SU-DHL-6 (cell line): ENCODE data around the gene SUMO1.

ENCODE experiments used
- H2AFZ ChIP-seq: fragments of 200-600 bp; sonication (generic); 2 replicates; pipeline ENCODE4 v1.6.1; 2014; ENCODE audit warnings: low read depth, mild to moderate bottlenecking, moderate library complexity, mixed read lengths, antibody characterized with exemption, low read length; ENCODE audit not compliant: severe bottlenecking
- H3F3A ChIP-seq: fragments of 200-600 bp; shearing (Covaris generic); 2 replicates; pipeline ENCODE4 v1.6.0; 2016; ENCODE audit warnings: antibody characterized with exemption, mild to moderate bottlenecking; ENCODE audit not compliant: insufficient read depth
- H3K27ac ChIP-seq: fragments of 200-600 bp; sonication (generic); 2 replicates; pipeline ENCODE4 v1.5.1; 2016; ENCODE audit warnings: low read depth, mild to moderate bottlenecking, low read length, moderate library complexity, mixed read lengths
- H3K27me3 ChIP-seq: fragments of 200-600 bp; sonication (generic), shearing (Covaris generic); 2 replicates; pipeline ENCODE4 v1.6.0; 2014; ENCODE audit warnings: mild to moderate bottlenecking, low read length
- H3K36me3 ChIP-seq: fragments of 200-600 bp; sonication (generic); 2 replicates; pipeline ENCODE4 v1.6.1; 2014; ENCODE audit warnings: mild to moderate bottlenecking, low read length, mixed read lengths
- H3K4me2 ChIP-seq: fragments of 300-600, 200-600 bp; shearing (Covaris generic), sonication (generic); 2 replicates; pipeline ENCODE4 v1.6.0; 2014; ENCODE audit warnings: low read length, low read depth, mild to moderate bottlenecking; ENCODE audit not compliant: poor library complexity, severe bottlenecking
- H3K4me3 ChIP-seq: fragments of 200-600 bp; sonication (generic); 2 replicates; pipeline ENCODE4 v1.5.1; 2014; ENCODE audit warnings: antibody characterized with exemption, low read length, mild to moderate bottlenecking, mixed read lengths; ENCODE audit not compliant: insufficient read depth, poor library complexity, severe bottlenecking
- H3K79me2 ChIP-seq: fragments of 200-600 bp; sonication (generic); 2 replicates; pipeline ENCODE4 v1.6.1; 2014; ENCODE audit warnings: mild to moderate bottlenecking, low read length, moderate library complexity; ENCODE audit not compliant: insufficient read depth
- H3K9ac ChIP-seq: fragments of 200-600 bp; sonication (generic); 2 replicates; pipeline ENCODE4 v1.7.0; 2014; ENCODE audit warnings: mild to moderate bottlenecking, low read length
- H3K9me2 ChIP-seq: fragments of 200-600 bp; sonication (generic); replicated peaks from 2 replicates; pipeline ENCODE4 v1.6.1; 2014; ENCODE audit warnings: low read length; ENCODE audit not compliant: insufficient read depth
- H3K9me3 ChIP-seq: fragments of 200-600 bp; sonication (generic); 2 replicates; pipeline ENCODE4 v1.6.1; 2014; ENCODE audit warnings: low read length, mixed read lengths; ENCODE audit not compliant: insufficient read depth
- H4K20me1 ChIP-seq: fragments of 200-600 bp; sonication (generic); 2 replicates; pipeline ENCODE4 v1.6.1; 2014; ENCODE audit warnings: low read depth, mild to moderate bottlenecking, antibody characterized with exemption, low read length, moderate library complexity, mixed read lengths
- CTCF ChIP-seq: fragments of 200-600 bp; sonication (generic); IDR thresholded peaks from one replicate; pipeline ENCODE4 v1.5.1; 2017; ENCODE audit warnings: antibody characterized with exemption, mild to moderate bottlenecking, low read length, moderate library complexity; ENCODE audit not compliant: insufficient read depth, poor library complexity, severe bottlenecking
- EZH2phosphoT487 ChIP-seq: fragments of 200-600 bp; sonication (generic), shearing (Covaris generic); conservative IDR thresholded peaks from 2 replicates; pipeline ENCODE4 v1.6.1; 2018; ENCODE audit warnings: mild to moderate bottlenecking, antibody characterized with exemption, low read length, moderate library complexity, mixed read lengths

The SUMO1 gene

GRCh38 chr2:202204855-202205254, 33.5 kb downstream of the SUMO1 start:
- no peaks in the 10 kb centered on the region for H3K9me2 ChIP-seq
- no peak overlapping the region for H3K9ac ChIP-seq
- peaks cover 5% of the 10 kb centered on the region; the same call in 1 of the 2 replicates for H3F3A ChIP-seq
- H3K4me2 ChIP-seq: no peak overlapping the region
- H4K20me1 ChIP-seq: no peaks in the 10 kb centered on the region
- no peak overlapping the region for H3K27ac ChIP-seq
- TF ChIP-seq CTCF: no peak
- no peak for TF ChIP-seq EZH2phosphoT487
- H3K36me3 ChIP-seq: peaks cover 11% of the 10 kb centered on the region
- H3K79me2 ChIP-seq: no peaks in the 10 kb centered on the region
- no peaks in the 10 kb centered on the region for H3K9me3 ChIP-seq
- H3K4me3 ChIP-seq: no peak overlapping the region
- H3K27me3 ChIP-seq: no peaks in the 10 kb centered on the region
- no peak overlapping the region for H2AFZ ChIP-seq

GRCh38 chr2:202203348-202203747, 35.0 kb downstream of the SUMO1 start:
- H3F3A ChIP-seq: peaks cover 5% of the 10 kb centered on the region; the same call in 1 of the 2 replicates
- no peaks in the 10 kb centered on the region for H3K9me2 ChIP-seq
- TF ChIP-seq CTCF (no peak), EZH2phosphoT487 (no peak)
- H3K4me3 ChIP-seq: no peak overlapping the region
- no peak overlapping the region for H3K9ac ChIP-seq
- H3K4me2 ChIP-seq: no peak overlapping the region
- no peak overlapping the region for H3K27ac ChIP-seq
- no peaks in the 10 kb centered on the region for H3K9me3 ChIP-seq
- no peak overlapping the region for H2AFZ ChIP-seq
- peaks cover 11% of the 10 kb centered on the region for H3K36me3 ChIP-seq
- H3K27me3 ChIP-seq: no peaks in the 10 kb centered on the region
- H4K20me1 ChIP-seq: no peaks in the 10 kb centered on the region
- H3K79me2 ChIP-seq: no peaks in the 10 kb centered on the region

- Histone ChIP-seq H3K4me2 (no peak overlapping the region), H2AFZ (no peak overlapping the region), H3K36me3 (peaks cover 11% of the 10 kb centered on the region)
Observed at GRCh38 chr2:202201220-202202160, 36.9 kb downstream of the SUMO1 start.

More at GRCh38 chr2:202201220-202202160, 36.9 kb downstream of the SUMO1 start:
- no peaks in the 10 kb centered on the region for H3K27me3 ChIP-seq
- H4K20me1 ChIP-seq: no peaks in the 10 kb centered on the region
- no peak overlapping the region for H3K27ac ChIP-seq
- no peaks in the 10 kb centered on the region; the same call in 1 of the 2 replicates for H3F3A ChIP-seq
- TF ChIP-seq EZH2phosphoT487: no peak
- no peak for TF ChIP-seq CTCF
- H3K79me2 ChIP-seq: no peaks in the 10 kb centered on the region
- no peaks in the 10 kb centered on the region for H3K9me3 ChIP-seq
- no peaks in the 10 kb centered on the region for H3K9me2 ChIP-seq
- H3K4me3 ChIP-seq: no peak overlapping the region
- no peak overlapping the region for H3K9ac ChIP-seq
